Amniotic epithelial cell (primary cell): ENCODE data around the gene MON1A.

Experiments
- DNase-seq: peaks from one replicate; pipeline ENCODE4 v3.0.0-alpha.2; 2010; ENCODE audit warnings: low read depth

Gene MON1A

DNA sequence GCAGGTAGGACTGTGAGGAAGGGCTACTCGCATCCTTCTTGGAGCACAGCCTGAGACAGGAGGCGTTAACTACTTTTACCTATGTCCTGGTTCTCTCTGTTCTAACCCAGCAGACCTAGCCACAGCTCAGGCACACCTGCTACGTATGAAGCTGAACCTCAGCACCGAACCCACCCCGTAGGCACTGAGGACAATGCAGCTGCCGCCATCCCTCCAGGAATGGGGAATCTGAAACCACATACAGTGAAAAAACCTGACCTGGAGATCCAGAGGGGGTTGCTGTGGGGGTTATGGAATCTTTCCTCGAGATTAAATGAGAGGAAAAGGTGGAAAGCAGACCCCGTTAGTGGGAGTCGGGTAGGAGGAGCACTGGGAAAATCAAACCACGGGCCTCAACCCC lies 40.3 kb downstream of the MON1A start:
- no peak for DNase-seq

- DNase-seq = no peak
Observed at GRCh38 chr3:49886922-49887265, 42.7 kb downstream of the MON1A start.

GRCh38 chr3:49883998-49884397 lies 45.6 kb downstream of the MON1A start:
- no peak for DNase-seq

GRCh38 chr3:49882166-49882565 lies 47.4 kb downstream of the MON1A start:
- no peak for DNase-seq

GRCh38 chr3:49880581-49881315 lies 48.9 kb downstream of the MON1A start:
- no peak for DNase-seq

- DNase-seq = no peak
Observed at GRCh38 chr3:49879721-49880120, 49.9 kb downstream of the MON1A start.

- DNase-seq = no peak
Observed at GRCh38 chr3:49878686-49879085, 50.9 kb downstream of the MON1A start.

- no peak for DNase-seq
Observed at GRCh38 chr3:49877716-49878115, 51.9 kb downstream of the MON1A start.

- no peak for DNase-seq
Observed at GRCh38 chr3:49876567-49876966, 53.0 kb downstream of the MON1A start.

- no peak for DNase-seq
Observed at GRCh38 chr3:49873623-49874022, 56.0 kb downstream of the MON1A start.

- peak; percentile 2 for DNase-seq
Observed at GRCh38 chr3:49872801-49873281, 56.8 kb downstream of the MON1A start.

DNA sequence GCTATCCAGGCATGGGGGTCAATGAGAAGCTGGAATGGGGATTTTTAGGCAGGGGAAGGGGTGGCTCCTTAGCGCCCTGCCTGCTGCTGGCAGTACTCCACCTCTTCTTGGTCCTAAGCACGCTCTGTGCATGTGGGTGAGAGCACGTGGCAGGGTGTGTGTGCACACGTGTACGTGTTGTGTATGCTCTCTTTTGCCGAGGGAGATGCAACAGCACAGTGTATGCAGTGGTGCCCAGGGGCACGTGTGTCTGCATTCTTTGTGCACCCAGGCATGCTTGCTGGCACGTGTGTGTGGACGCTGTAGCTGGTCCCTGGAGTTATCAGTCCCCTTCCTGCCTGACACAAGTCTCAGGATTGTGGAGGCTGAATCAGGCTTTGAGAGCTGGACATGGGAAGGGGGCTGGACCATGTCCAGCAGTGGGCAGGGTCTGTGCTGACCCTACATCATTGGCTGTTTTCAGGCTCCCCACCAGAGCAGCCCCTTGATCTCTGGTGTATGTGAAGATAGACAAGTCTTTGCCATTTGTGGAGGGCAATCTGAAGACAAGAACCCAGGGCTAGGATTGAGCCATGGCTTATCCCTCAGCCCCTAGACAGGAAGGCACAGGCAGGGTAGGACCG lies 58.0 kb downstream of the MON1A start:
- no peak for DNase-seq

DNA sequence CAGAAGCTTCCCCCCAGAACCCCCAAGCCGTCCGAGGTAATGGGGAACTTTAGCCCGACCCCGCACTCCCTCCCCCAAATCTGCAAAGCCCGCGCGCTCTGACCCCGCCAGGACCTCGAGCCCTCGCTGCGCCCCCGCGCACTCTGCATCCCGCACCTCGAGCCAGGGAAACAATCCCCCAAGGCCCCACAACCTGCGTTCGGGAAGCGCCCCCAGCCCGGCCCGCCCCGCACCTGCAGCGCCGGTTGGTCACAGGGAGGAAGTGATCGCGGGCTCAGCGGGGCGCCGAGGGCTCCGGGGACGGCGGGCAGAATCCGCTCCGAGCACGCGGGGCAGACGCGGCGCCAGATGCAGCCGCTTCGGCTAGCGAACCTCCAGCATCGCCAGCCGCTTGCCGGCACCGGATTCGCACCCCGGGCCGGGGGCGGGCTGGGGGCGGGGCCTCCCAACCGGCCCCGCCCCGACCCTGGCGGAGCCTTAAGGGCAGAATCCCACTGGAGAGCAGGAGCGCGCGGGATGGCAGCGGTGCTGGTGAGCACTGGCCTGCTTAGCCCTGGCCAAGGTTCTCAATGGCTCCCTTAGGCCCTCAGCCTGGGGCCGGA lies 60.0 kb downstream of the MON1A start, which contains the start of gene CAMKV:
Gene CAMKV, minus strand, starts transcription at position 382 of the 602 bp plus-strand sequence. CDS start 7,518 bp downstream, outside the sequence.
- DNase-seq = no peak

DNA sequence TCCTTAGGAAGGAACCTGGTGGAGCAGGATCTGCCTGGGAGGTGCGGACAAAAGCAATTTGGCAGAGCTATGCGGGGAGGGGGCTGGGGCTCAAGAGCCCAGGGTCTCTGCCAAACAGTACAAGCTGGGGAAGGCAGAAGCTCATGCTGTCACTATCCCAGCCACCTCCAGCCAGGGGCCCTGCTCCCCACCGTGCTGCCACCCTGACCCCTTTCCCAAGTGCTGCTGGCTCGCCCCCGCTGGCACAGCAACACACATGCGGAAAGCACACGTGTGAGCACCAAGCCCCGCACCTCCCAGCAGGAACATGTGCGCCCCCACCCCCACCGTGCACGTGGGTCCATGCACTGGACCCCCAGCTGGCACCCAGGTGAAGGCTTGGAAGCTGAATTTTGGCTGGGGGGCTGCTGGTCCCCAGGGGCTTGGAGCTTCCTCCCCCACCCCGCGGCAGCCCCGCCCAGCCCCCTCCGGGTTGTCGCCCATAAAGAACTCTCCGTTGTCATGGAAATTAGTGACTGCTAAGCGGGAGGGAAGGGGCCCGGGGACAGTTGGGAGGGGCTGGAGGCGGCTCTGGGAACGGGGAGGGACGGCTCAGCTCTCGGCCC lies 60.6 kb downstream of the MON1A start:
- DNase-seq = no peak

- peak; percentile 50 for DNase-seq
Observed at GRCh38 chr3:49867871-49868321, 61.7 kb downstream of the MON1A start.

DNA sequence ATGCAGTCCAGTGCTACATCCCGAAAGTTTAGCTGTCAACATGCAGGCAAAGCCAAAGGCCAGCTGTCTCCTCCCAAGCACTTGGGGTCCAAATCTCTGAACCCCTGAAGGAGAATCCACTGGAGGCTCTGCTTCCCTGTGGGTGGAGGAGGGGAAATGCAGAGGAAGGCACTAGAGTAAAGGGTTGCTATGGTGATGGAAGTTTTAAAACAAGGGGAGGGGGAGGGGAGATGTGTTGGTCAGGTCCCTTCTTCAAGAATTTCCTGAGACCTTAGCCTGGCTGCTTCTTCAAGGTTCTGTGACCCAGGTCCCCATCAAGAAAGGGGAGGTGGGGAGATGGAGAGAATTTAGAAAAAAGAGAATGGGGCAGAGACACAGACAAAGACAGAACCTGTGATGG lies 62.2 kb downstream of the MON1A start:
- DNase-seq = no peak

- no peak for DNase-seq
Observed at GRCh38 chr3:49865198-49865784, 64.3 kb downstream of the MON1A start.

- no peak for DNase-seq
Observed at GRCh38 chr3:49864505-49864904, 65.1 kb downstream of the MON1A start.

GRCh38 chr3:49859576-49860305 lies 69.9 kb downstream of the MON1A start:
- DNase-seq = no peak
